Neural cell (in vitro differentiated cells): ENCODE results near the gene CIITA. TPM values are rescaled to one million over a fixed set of nuclear protein-coding genes. Genes with fewer than 3 reads are reported as not detected.

Source experiments
- H2AFZ ChIP-seq: fragments of 200-600, 300-800 bp; sonication (generic), shearing (Covaris generic); 2 replicates; pipeline ENCODE4 v1.6.0; 2014; ENCODE audit warnings: low read depth, mild to moderate bottlenecking, antibody characterized with exemption, low read length, moderate library complexity
- H3F3A ChIP-seq: fragments of 200-600 bp; shearing (Covaris generic); 2 replicates; pipeline ENCODE4 v1.6.1; 2016; ENCODE audit warnings: mild to moderate bottlenecking, moderate library complexity, mixed read lengths, antibody characterized with exemption, low read length; ENCODE audit not compliant: insufficient read depth, poor library complexity, severe bottlenecking
- H3K27ac ChIP-seq: fragments of 200-600, 300-800 bp; sonication (generic), shearing (Covaris generic); 2 replicates; pipeline ENCODE4 v1.5.1; 2014; ENCODE audit warnings: mild to moderate bottlenecking, low read length, moderate library complexity
- H3K27me3 ChIP-seq: fragments of 300-800, 200-600 bp; sonication (generic), shearing (Covaris generic); 2 replicates; pipeline ENCODE4 v1.6.0; 2014; ENCODE audit warnings: mild to moderate bottlenecking, low read depth, low read length, moderate library complexity; ENCODE audit not compliant: insufficient read depth
- H3K36me3 ChIP-seq: fragments of 300-800, 200-600 bp; sonication (generic), shearing (Covaris generic); 2 replicates; pipeline ENCODE4 v1.5.1; 2014; ENCODE audit warnings: mild to moderate bottlenecking, antibody characterized with exemption, low read length, moderate library complexity; ENCODE audit not compliant: insufficient read depth
- H3K4me2 ChIP-seq: fragments of 300-800, 200-600 bp; sonication (generic), shearing (Covaris generic); 2 replicates; pipeline ENCODE4 v1.6.0; 2014; ENCODE audit warnings: mild to moderate bottlenecking, low read length
- H3K4me3 ChIP-seq: fragments of 300-800, 200-600 bp; sonication (generic), shearing (Covaris generic); 2 replicates; pipeline ENCODE4 v1.5.1; 2014; ENCODE audit warnings: mild to moderate bottlenecking, low read length, moderate library complexity
- H3K79me2 ChIP-seq: fragments of 200-600 bp; shearing (Covaris generic); replicated peaks from 2 replicates; pipeline ENCODE4 v1.6.0; 2014; ENCODE audit warnings: mild to moderate bottlenecking, low read length, moderate library complexity; ENCODE audit not compliant: insufficient read depth
- H3K9ac ChIP-seq: fragments of 300-800, 200-600 bp; sonication (generic), shearing (Covaris generic); 2 replicates; pipeline ENCODE4 v1.6.1; 2016; ENCODE audit warnings: mild to moderate bottlenecking, low read length, mixed read lengths
- H3K9me2 ChIP-seq: fragments of 200-600 bp; shearing (Covaris generic); 2 replicates; pipeline ENCODE4 v1.6.1; 2016; ENCODE audit warnings: mild to moderate bottlenecking, low read length, mixed read lengths; ENCODE audit not compliant: insufficient read depth
- H3K9me3 ChIP-seq: fragments of 200-600, 300-800 bp; sonication (generic), shearing (Covaris generic); 2 replicates; pipeline ENCODE4 v1.6.1; 2016; ENCODE audit warnings: mild to moderate bottlenecking, mixed run types, low read length, moderate library complexity, mixed read lengths
- H4K20me1 ChIP-seq: fragments of 200-600 bp; shearing (Covaris generic); 2 replicates; pipeline ENCODE4 v1.6.1; 2016; ENCODE audit warnings: mild to moderate bottlenecking, mixed run types; ENCODE audit not compliant: insufficient read depth
- CTCF ChIP-seq: fragments of 450-650 bp; IDR thresholded peaks from 2 replicates; pipeline ENCODE4 v1.5.1; 2014; ENCODE audit warnings: antibody characterized with exemption, mild to moderate bottlenecking, moderate library complexity; ENCODE audit not compliant: poor library complexity, severe bottlenecking
- EP300 ChIP-seq: fragments of 450-650 bp; conservative IDR thresholded peaks from 2 replicates; pipeline ENCODE4 v1.6.1; 2014; ENCODE audit warnings: antibody characterized with exemption, mild to moderate bottlenecking, moderate library complexity; ENCODE audit not compliant: poor library complexity, severe bottlenecking
- MXI1 ChIP-seq: fragments of 450-650 bp; conservative IDR thresholded peaks from 2 replicates; pipeline ENCODE4 v1.6.1; 2014; ENCODE audit warnings: antibody characterized with exemption, mild to moderate bottlenecking; ENCODE audit not compliant: poor library complexity, severe bottlenecking
- POLR2AphosphoS5 ChIP-seq: IDR thresholded peaks from 2 replicates; pipeline ENCODE4 v1.6.1; 2012
- RAD21 ChIP-seq: fragments of 450-650 bp; conservative IDR thresholded peaks from 2 replicates; pipeline ENCODE4 v1.6.1; 2014; ENCODE audit warnings: antibody characterized with exemption, mild to moderate bottlenecking, moderate library complexity
- REST ChIP-seq: IDR thresholded peaks from 2 replicates; pipeline ENCODE4 v1.6.1; 2012; ENCODE audit warnings: borderline replicate concordance
- SMC3 ChIP-seq: fragments of 450-650 bp; conservative IDR thresholded peaks from 2 replicates; pipeline ENCODE4 v1.6.1; 2014; ENCODE audit warnings: antibody characterized with exemption, mild to moderate bottlenecking, moderate library complexity; ENCODE audit not compliant: poor library complexity
- TAF1 ChIP-seq: IDR thresholded peaks from 2 replicates; pipeline ENCODE4 v1.6.1; 2012; ENCODE audit warnings: low read depth
- polyA plus RNA-seq: library from polyadenylated mRNA; depleted of rRNA; stranded (reverse); fragments of >200 nt; gene quantifications from 2 replicates; pipeline ENCODE4 v1.2.3, GENCODE V29; 2014

Gene CIITA
- polyA plus RNA-seq, 1 donor from 2014 or later, result not detected

GRCh38 chr16:10839279-10839666, 37.7 kb upstream of the CIITA start:
- Histone ChIP-seq H3K79me2 (no peaks in the 10 kb centered on the region), H3K36me3 (no peaks in the 10 kb centered on the region), H2AFZ (no peak overlapping the region), H3K27me3 (no peaks in the 10 kb centered on the region), H3K9me2 (no peaks in the 10 kb centered on the region), H3K27ac (no peak overlapping the region), H3K9me3 (no peaks in the 10 kb centered on the region), H3F3A (no peaks in the 10 kb centered on the region), H3K9ac (no peak overlapping the region), H3K4me3 (no peak overlapping the region), H4K20me1 (no peaks in the 10 kb centered on the region), H3K4me2 (no peak overlapping the region)
- no peak for TF ChIP-seq EP300
- TF ChIP-seq TAF1, result no peak
- TF ChIP-seq POLR2AphosphoS5, result no peak
- no peak for TF ChIP-seq REST
- TF ChIP-seq MXI1, result no peak
- no peak for TF ChIP-seq CTCF

- no peaks in the 10 kb centered on the region for H3K9me3 ChIP-seq
- no peak for TF ChIP-seq CTCF
- no peak for TF ChIP-seq SMC3
- no peak for TF ChIP-seq MXI1
- TF ChIP-seq RAD21, result no peak
- no peak for TF ChIP-seq REST
- no peak for TF ChIP-seq POLR2AphosphoS5
- TF ChIP-seq EP300, result no peak
- H2AFZ ChIP-seq, result no peak overlapping the region
- no peaks in the 10 kb centered on the region for H3K9me2 ChIP-seq
- H3K27ac ChIP-seq, result no peak overlapping the region
- H3F3A ChIP-seq, result no peaks in the 10 kb centered on the region
- no peaks in the 10 kb centered on the region for H3K79me2 ChIP-seq
- H3K4me2 ChIP-seq, result no peak overlapping the region
- H4K20me1 ChIP-seq, result no peaks in the 10 kb centered on the region
- H3K4me3 ChIP-seq, result no peak overlapping the region
- H3K9ac ChIP-seq, result no peak overlapping the region
- no peaks in the 10 kb centered on the region for H3K27me3 ChIP-seq
- no peaks in the 10 kb centered on the region for H3K36me3 ChIP-seq
Observed at GRCh38 chr16:10840703-10841102, 36.3 kb upstream of the CIITA start.
